ENCODE measurements around the gene RSRC1.

RSRC1 gene

DNA sequence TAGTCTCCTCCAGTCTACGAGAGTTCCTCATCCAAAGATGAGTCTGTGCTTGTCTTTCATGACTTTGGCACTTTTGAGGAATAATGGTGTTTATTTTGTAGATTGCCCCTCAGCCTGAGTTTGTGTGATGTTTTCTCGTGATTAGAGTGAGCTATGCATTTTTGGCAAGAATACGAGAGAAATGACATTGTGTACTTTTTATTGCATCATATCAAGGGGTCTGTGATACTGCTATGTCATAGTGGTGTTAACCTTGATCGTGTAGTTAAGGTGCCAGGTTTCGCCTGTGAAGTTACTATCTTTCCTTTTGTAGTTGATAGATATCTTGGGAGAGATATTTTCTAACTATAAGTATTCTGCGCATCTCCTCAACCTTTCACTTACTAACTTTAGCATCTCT lies 18.9 kb downstream of the RSRC1 start:
- no peak for DNase-seq (ENCODE audit: low spot score)

DNA sequence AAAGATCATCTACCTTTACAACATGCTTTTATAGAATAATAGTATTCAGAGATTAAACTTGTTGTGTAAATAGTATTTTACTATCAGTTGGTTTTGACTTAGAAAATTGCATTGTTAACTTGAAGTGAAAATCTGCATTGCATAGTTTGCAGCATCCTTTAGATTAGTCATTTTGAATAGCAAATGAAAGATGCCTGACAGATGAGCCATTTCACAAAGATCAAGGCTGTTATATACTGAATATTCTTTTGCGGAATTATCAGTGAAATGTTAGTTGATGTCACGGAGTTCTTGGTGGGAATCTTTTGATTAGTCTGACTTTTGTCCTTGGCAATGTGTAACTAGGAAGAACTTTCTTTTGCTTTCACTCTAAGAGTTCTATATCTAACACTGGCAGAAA lies 24.5 kb downstream of the RSRC1 start:
- no peak for DNase-seq (ENCODE audit: low spot score)

DNA sequence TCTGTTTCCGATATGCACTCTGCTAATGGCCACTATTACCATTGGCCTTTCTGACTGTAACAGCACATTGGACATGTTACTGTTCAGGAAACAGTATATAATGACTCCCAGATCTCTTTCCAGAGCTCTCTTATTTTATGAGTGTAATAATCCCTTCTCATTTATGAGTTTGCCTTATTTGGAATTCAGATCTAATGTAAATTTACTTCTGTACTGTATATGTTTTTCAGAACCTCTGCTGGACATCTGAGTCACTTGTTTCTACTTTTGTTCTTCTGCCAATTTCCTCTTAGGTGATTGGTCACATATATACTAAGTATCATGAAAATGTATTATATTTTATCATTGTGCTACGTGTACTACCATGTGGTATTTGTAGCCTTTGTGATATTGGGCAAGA lies 30.5 kb downstream of the RSRC1 start:
- no peak for DNase-seq (ENCODE audit: low spot score)

DNA sequence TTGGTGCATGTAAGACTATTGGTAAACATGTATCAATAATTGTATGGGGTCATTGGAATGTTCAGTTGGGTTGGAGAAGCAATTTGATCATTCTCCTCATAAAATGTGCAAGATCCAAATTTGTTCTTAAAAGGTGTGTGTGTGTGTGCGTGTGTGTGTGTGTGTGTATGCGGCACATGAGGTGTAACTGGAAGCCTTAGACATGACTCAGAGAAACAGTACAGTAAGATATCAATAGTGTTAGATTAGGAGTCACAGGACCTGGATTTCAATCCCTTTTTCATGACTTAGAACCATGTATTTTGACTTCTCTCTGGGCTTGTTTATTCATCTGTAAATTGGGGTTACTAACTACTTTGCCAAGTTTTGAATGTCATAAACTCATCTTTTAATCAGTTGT lies 38.3 kb downstream of the RSRC1 start:
- no peak for DNase-seq (ENCODE audit: low spot score)

GRCh38 chr3:158152186-158152585 lies 42.3 kb downstream of the RSRC1 start:
- DNase-seq (ENCODE audit: low spot score) = no peak

DNA sequence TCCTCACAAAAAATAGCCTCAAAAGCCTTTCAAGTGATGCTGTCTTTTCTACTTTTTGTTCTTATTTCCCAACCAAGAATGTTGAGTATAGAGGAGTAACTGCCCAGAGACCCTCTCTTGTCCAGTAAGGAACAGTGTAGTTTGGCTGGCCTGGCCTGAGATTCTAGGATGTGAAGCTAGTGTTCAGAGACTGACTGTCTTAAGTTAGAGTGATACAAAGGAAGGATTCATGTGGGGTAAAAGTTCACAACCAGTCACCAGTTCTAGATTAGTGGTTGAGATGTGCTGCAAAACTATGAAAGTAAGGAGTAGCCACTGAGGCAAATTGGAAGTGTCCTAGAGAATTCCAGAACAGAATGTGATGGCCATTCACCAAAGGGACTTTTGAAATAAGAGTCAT lies 49.1 kb downstream of the RSRC1 start:
- no peak for DNase-seq (ENCODE audit: low spot score)

GRCh38 chr3:158159714-158160113 lies 49.8 kb downstream of the RSRC1 start:
- DNase-seq (ENCODE audit: low spot score) = no peak

- no peak for DNase-seq (ENCODE audit: low spot score)
Measured at GRCh38 chr3:158160958-158161357, 51.1 kb downstream of the RSRC1 start.

- DNase-seq (ENCODE audit: low spot score) = no peak
Measured at GRCh38 chr3:158165141-158165655, 55.3 kb downstream of the RSRC1 start.

DNA sequence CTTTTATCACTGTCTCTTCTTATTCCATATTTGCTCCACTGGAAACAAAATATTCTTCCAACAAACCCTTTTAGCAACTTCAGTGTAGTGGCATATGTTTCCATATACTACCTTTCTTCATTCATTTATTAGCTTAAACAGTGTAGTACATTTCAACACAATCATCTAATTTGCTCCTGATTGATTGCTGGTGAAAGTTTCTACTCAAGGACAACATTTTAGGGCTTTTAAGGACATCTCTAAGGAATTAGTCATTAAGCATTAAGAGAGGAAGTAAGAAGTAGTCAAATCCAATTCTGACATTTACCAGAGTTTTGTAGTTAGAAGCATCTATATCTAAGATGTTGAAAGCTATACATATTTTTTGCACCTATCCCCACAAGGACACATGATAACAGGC lies 55.8 kb downstream of the RSRC1 start:
- DNase-seq (ENCODE audit: low spot score) = no peak

GRCh38 chr3:158166223-158166622 lies 56.3 kb downstream of the RSRC1 start:
- no peak for DNase-seq (ENCODE audit: low spot score)

DNA sequence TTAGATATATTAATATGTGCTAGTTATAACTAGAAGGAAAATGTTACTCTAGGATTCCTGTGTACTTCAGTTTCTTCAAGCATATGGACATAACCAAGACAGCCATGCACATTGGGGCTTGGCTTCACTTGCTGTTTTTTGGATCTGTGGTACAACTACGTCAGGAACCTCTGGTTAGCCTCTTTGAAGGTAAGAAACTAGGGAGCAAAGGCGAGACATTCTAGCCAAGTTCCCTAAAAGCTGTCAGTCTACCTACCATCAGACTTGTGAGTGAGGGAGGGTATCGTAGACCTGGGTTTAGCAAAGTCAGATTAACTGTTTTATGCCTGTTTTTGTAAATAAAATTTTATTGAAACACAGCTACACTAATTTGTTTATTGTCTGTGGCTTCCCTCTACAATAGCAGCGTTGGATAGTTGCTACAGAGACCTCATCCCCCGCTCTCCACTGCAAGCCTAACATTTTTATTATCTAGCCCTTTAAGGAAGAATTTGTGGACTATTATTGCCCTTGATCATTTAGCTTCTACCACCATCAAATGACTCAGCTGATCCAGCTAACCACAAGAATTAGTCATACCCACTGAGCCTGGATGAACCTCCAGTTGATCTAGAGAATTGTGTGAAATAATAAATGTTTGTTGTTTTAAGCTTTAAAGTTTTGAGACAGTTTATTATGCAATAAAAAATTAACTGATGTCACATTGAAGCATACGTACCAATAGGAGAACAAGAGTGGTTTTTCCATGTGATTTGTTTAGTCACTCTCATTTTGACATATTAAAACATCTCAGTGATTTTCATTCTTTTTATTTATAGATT lies 58.1 kb downstream of the RSRC1 start:
- DNase-seq (ENCODE audit: low spot score) = no peak

GRCh38 chr3:158169091-158169491 lies 59.2 kb downstream of the RSRC1 start:
- DNase-seq (ENCODE audit: low spot score) = no peak

DNA sequence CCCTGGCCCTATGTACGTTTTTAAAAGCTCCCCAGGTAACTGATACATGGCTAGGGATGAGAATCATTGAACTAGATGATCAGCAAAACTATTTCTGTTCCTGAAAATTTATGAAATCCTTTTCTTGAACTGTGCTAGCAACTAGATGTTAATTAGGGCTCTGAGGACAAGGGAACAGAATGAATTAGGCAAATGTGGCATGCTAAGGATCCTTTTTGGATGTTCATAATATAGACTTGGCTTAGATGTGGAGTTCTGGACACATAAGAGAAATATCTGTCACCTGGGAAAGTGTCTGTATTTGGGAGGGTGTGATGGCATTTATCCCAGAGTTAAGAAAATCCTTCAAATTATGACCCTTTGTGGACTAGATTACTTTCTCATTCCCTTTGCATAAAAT lies 71.2 kb downstream of the RSRC1 start:
- no peak for DNase-seq (ENCODE audit: low spot score)

DNA sequence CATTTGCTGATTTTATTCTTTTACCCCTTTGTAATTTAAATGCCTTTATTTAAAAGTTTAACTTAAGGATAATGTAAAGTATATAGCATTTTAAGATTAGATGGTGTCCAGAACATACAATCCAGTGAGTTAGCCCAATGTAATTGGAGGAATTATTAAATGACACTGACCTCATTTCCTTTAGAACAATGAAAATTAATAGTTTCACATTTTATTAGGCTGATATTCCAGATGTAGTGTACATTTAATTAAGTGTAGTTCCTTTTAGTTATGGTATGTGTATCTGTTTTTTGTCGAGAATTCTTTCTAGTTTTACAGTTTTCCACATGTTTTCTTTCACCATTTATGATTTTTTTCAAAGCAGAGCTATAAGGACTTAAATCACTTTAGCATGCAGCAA lies 75.8 kb downstream of the RSRC1 start:
- DNase-seq (ENCODE audit: low spot score) = no peak

GRCh38 chr3:158200955-158201354 lies 91.1 kb downstream of the RSRC1 start:
- no peak for DNase-seq (ENCODE audit: low spot score)

DNA sequence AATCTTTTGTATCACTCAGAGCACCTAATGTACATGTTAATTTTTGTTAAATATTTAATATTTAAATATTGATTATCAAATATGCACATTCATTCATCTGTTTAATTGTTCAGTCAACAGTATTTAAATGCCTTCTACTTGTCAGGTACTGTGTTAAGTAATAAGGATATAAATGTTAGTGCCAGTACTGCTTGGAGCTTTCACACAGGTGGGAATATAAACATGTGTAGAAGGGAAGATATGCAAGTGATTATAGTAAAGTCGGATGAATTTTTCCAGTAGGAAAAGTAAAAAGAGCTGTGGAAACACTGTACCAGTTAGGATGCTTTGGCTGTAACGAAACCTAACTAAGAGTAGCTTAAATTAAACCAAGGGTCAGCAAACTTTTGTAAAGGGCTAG lies 95.4 kb downstream of the RSRC1 start:
- DNase-seq (ENCODE audit: low spot score) = no peak

DNA sequence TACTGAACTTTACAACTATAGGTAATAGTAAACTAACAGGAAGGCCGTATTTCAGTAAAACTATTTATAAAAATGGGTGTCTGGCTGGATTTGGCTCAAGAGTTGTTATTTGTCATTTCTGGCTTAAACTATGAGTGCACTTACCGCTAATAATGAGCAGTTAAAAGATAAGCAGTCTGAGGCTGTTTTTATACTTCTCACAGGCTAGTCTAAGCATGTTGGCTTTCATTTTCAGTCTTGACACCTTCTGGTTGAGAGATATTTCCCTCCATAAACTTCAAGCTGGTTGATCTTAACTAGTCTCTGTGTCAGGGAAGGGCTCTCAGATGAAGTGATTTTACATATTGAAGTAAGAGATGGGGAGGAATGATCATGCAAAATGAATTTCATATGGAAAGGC lies 96.1 kb downstream of the RSRC1 start:
- DNase-seq (ENCODE audit: low spot score) = no peak

- DNase-seq (ENCODE audit: low spot score) = no peak
Measured at GRCh38 chr3:158210067-158210466, 100.2 kb downstream of the RSRC1 start.

DNA sequence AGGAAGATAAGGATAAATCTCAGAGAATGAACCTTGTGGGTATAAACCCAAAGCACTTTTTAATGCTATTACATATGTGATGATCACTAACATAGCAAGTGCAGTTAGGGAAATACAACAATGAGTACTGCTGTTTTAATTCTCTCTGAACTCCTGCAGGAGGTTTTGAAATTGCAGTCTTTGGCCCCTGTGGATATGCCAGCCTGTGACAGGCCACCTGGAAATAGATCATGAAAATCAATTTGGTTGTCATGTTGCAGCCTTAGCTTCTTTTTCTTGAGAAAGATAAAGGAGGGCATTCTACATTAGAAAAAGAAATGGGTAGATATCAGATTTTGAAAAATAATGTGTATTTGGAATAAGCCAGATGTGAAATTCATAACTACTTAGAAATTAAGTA lies 103.6 kb downstream of the RSRC1 start:
- DNase-seq (ENCODE audit: low spot score) = no peak

- DNase-seq (ENCODE audit: low spot score) = no peak
Measured at GRCh38 chr3:158217992-158218391, 108.1 kb downstream of the RSRC1 start.

DNA sequence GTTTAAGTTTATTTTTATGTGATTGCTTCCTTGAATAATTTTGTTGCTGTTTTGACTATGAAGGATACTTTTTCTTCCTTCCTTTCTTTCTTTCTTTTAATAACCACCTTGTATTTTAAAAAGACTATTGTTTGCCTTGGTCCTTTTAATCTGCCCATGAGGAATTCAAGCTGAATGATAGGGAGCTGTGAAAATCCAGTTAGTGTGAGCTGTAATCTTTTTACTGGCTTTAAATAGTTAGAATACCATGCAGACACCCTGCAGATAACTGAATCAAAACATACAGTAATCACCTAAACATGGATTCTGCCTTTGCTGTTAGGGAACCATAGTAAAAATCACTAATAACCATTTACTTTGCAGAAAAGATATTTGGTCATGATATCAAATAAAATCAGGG lies 110.7 kb downstream of the RSRC1 start:
- DNase-seq (ENCODE audit: low spot score) = no peak

DNA sequence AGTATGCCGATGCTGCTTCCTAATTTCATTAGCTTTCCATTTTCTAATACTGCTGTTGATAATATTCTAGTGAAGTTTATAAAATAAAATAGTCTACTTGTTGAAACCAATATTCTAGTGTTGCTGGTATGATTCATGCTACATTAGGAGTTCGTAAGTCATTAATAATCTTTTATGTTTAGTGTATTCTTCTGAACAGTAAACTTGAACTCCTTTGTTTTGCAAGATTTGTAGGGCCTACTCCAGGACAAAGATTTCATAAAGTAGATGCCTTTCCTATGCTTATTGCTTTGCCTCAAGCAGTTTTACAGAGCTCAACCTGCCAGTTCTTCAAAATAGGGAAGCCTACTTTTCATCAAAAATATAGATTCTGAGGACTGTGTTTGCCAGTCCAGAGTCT lies 111.5 kb downstream of the RSRC1 start:
- no peak for DNase-seq (ENCODE audit: low spot score)

- no peak for DNase-seq (ENCODE audit: low spot score)
Measured at GRCh38 chr3:158226429-158226828, 116.5 kb downstream of the RSRC1 start.
